ENCODE measurements around the gene TPX2. TPM values are rescaled to one million over a fixed set of nuclear protein-coding genes. Genes with fewer than 3 reads are reported as not detected.

Gene TPX2
- polyA plus RNA-seq, 1 donor from 2014 or later = 2.1 TPM

DNA sequence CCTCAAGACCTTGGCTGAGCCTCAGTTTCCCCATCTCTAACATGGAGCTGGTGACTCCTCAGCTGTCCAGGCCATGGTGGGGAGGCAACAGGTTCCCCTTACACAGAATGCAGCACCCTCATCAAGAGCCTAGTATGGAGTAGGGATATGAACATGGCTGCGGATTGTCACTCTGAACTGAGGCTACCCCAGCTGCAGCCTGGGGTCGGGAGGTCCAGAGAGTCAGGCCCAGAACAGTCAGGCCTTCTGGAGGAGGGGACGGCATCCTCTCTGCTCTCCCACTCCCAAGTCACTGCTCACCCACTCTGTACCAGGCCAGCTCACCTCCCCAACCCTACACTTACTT lies 107.7 kb downstream of the TPX2 start:
- H2AFZ ChIP-seq (ENCODE audit: low read depth, low read length) = no peak overlapping the region
- peaks cover 14% of the 10 kb centered on the region for H3K27me3 ChIP-seq (ENCODE audit: insufficient read depth, low read depth, low read length)

GRCh38 chr20:31848088-31848999 lies 109.3 kb downstream of the TPX2 start:
- Histone ChIP-seq H3F3A (ENCODE audit: insufficient read depth, low read length, poor library complexity, severe bottlenecking) (no peaks in the 10 kb centered on the region), H3K9me2 (ENCODE audit: insufficient read depth, low read length) (no peaks in the 10 kb centered on the region), H3K36me3 (ENCODE audit: insufficient read depth, low read length) (no peaks in the 10 kb centered on the region), H3K4me3 (ENCODE audit: low read length) (no peak overlapping the region), H3K79me2 (replicated peaks; ENCODE audit: insufficient read depth, low read length) (no peaks in the 10 kb centered on the region), H4K20me1 (ENCODE audit: insufficient read depth) (no peaks in the 10 kb centered on the region), H3K4me2 (ENCODE audit: low read length) (no peak overlapping the region), H3K27ac (ENCODE audit: low read length) (no peak overlapping the region), H3K9me3 (ENCODE audit: low read length) (no peaks in the 10 kb centered on the region), H3K9ac (ENCODE audit: low read length) (no peak overlapping the region), H3K27me3 (ENCODE audit: insufficient read depth, low read depth, low read length) (peaks cover 14% of the 10 kb centered on the region), H2AFZ (ENCODE audit: low read depth, low read length) (no peak overlapping the region)
- no peak for TF ChIP-seq MXI1 (conservative IDR thresholded peaks at IDR 0.05; ENCODE audit: poor library complexity, severe bottlenecking)
- TF ChIP-seq EZH2 (IDR thresholded peaks at IDR 0.05; ENCODE audit: borderline replicate concordance, insufficient read depth, low read length, poor library complexity, severe bottlenecking) = no peak
- no peak for TF ChIP-seq TAF1 (IDR thresholded peaks at IDR 0.05; ENCODE audit: low read depth)
- no peak for TF ChIP-seq RAD21 (conservative IDR thresholded peaks at IDR 0.05)
- no peak for TF ChIP-seq REST (IDR thresholded peaks at IDR 0.05; ENCODE audit: borderline replicate concordance)
- no peak for TF ChIP-seq EP300 (conservative IDR thresholded peaks at IDR 0.05; ENCODE audit: poor library complexity, severe bottlenecking)
- TF ChIP-seq POLR2AphosphoS5 (IDR thresholded peaks at IDR 0.05) = no peak

More for the DNA sequence above, 107.7 kb downstream of the TPX2 start:
- Histone ChIP-seq H4K20me1 (ENCODE audit: insufficient read depth) (no peaks in the 10 kb centered on the region), H3F3A (ENCODE audit: insufficient read depth, low read length, poor library complexity, severe bottlenecking) (no peaks in the 10 kb centered on the region), H3K79me2 (replicated peaks; ENCODE audit: insufficient read depth, low read length) (no peaks in the 10 kb centered on the region), H3K27ac (ENCODE audit: low read length) (no peak overlapping the region), H3K4me3 (ENCODE audit: low read length) (no peak overlapping the region), H3K9ac (ENCODE audit: low read length) (no peak overlapping the region), H3K4me2 (ENCODE audit: low read length) (no peak overlapping the region), H3K36me3 (ENCODE audit: insufficient read depth, low read length) (no peaks in the 10 kb centered on the region), H3K9me2 (ENCODE audit: insufficient read depth, low read length) (no peaks in the 10 kb centered on the region), H3K9me3 (ENCODE audit: low read length) (no peaks in the 10 kb centered on the region)
- TF ChIP-seq POLR2AphosphoS5 (IDR thresholded peaks at IDR 0.05) = no peak
- no peak for TF ChIP-seq RAD21 (conservative IDR thresholded peaks at IDR 0.05)
- TF ChIP-seq EZH2 (IDR thresholded peaks at IDR 0.05; ENCODE audit: borderline replicate concordance, insufficient read depth, low read length, poor library complexity, severe bottlenecking) = no peak
- TF ChIP-seq REST (IDR thresholded peaks at IDR 0.05; ENCODE audit: borderline replicate concordance) = no peak
- TF ChIP-seq TAF1 (IDR thresholded peaks at IDR 0.05; ENCODE audit: low read depth) = no peak
- no peak for TF ChIP-seq MXI1 (conservative IDR thresholded peaks at IDR 0.05; ENCODE audit: poor library complexity, severe bottlenecking)
- TF ChIP-seq, protein P1, sequence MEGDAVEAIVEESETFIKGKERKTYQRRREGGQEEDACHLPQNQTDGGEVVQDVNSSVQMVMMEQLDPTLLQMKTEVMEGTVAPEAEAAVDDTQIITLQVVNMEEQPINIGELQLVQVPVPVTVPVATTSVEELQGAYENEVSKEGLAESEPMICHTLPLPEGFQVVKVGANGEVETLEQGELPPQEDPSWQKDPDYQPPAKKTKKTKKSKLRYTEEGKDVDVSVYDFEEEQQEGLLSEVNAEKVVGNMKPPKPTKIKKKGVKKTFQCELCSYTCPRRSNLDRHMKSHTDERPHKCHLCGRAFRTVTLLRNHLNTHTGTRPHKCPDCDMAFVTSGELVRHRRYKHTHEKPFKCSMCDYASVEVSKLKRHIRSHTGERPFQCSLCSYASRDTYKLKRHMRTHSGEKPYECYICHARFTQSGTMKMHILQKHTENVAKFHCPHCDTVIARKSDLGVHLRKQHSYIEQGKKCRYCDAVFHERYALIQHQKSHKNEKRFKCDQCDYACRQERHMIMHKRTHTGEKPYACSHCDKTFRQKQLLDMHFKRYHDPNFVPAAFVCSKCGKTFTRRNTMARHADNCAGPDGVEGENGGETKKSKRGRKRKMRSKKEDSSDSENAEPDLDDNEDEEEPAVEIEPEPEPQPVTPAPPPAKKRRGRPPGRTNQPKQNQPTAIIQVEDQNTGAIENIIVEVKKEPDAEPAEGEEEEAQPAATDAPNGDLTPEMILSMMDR (IDR thresholded peaks at IDR 0.05; ENCODE audit: poor library complexity, severe bottlenecking) = no peak
- TF ChIP-seq SMC3 (conservative IDR thresholded peaks at IDR 0.05; ENCODE audit: poor library complexity) = no peak
- no peak for TF ChIP-seq EP300 (conservative IDR thresholded peaks at IDR 0.05; ENCODE audit: poor library complexity, severe bottlenecking)
